ENCODE results near the gene TNPO3.

GRCh38 chr7:129072479-129073011 lies 17.6 kb upstream of the TNPO3 start:
- TF ChIP-seq CTCF (IDR thresholded peaks at IDR 0.05) (no peak), POLR2A (IDR thresholded peaks at IDR 0.05) (no peak), POLR2AphosphoS5 (IDR thresholded peaks at IDR 0.05) (no peak)

Measured in suprapubic skin (tissue), 4 donors.